ENCODE data around the gene HCST.

Gene HCST

GRCh38 chr19:35936738-35937268 lies 34.5 kb downstream of the HCST start:
- no peak for TF ChIP-seq CTCF (IDR thresholded peaks at IDR 0.05; ENCODE audit: insufficient read depth, low read length, poor library complexity, severe bottlenecking)
- Histone ChIP-seq H3K36me3 (ENCODE audit: control insufficient read depth, insufficient read depth, low read length) (no peaks in the 10 kb centered on the region), H3K27me3 (replicated peaks; ENCODE audit: control insufficient read depth, insufficient read depth, low read length) (no peaks in the 10 kb centered on the region), H3K4me3 (replicated peaks; ENCODE audit: low read depth, low read length) (peak overlapping the region; percentile 61)
- DNase-seq (ENCODE audit: extremely low read depth, insufficient read length), result no peak

GRCh38 chr19:35937345-35938281 lies 35.3 kb downstream of the HCST start:
- DNase-seq (ENCODE audit: extremely low read depth, insufficient read length), result no peak

GRCh38 chr19:35938282-35939224 lies 36.2 kb downstream of the HCST start:
- H3K36me3 ChIP-seq (ENCODE audit: control insufficient read depth, insufficient read depth, low read length), result no peaks in the 10 kb centered on the region
- no peak for TF ChIP-seq CTCF (IDR thresholded peaks at IDR 0.05; ENCODE audit: insufficient read depth, low read length, poor library complexity, severe bottlenecking)
- no peak overlapping the region for H3K4me3 ChIP-seq (replicated peaks; ENCODE audit: low read depth, low read length)
- no peaks in the 10 kb centered on the region for H3K27me3 ChIP-seq (replicated peaks; ENCODE audit: control insufficient read depth, insufficient read depth, low read length)
- DNase-seq (ENCODE audit: extremely low read depth, insufficient read length), result no peak

More at GRCh38 chr19:35937345-35938281, 35.3 kb downstream of the HCST start:
- H3K36me3 ChIP-seq (ENCODE audit: control insufficient read depth, insufficient read depth, low read length), result no peaks in the 10 kb centered on the region
- TF ChIP-seq CTCF (IDR thresholded peaks at IDR 0.05; ENCODE audit: insufficient read depth, low read length, poor library complexity, severe bottlenecking), result no peak
- no peaks in the 10 kb centered on the region for H3K27me3 ChIP-seq (replicated peaks; ENCODE audit: control insufficient read depth, insufficient read depth, low read length)
- peak overlapping the region; percentile 61 for H3K4me3 ChIP-seq (replicated peaks; ENCODE audit: low read depth, low read length)

GRCh38 chr19:35939307-35940077 lies 37.2 kb downstream of the HCST start:
- TF ChIP-seq CTCF (IDR thresholded peaks at IDR 0.05; ENCODE audit: insufficient read depth, low read length, poor library complexity, severe bottlenecking), result no peak
- Histone ChIP-seq H3K4me3 (replicated peaks; ENCODE audit: low read depth, low read length) (no peak overlapping the region), H3K36me3 (ENCODE audit: control insufficient read depth, insufficient read depth, low read length) (no peaks in the 10 kb centered on the region), H3K27me3 (replicated peaks; ENCODE audit: control insufficient read depth, insufficient read depth, low read length) (no peaks in the 10 kb centered on the region)
- DNase-seq (ENCODE audit: extremely low read depth, insufficient read length), result no peak

Data from GM06990 (cell line).